HCT116 (cell line): ENCODE data around the gene SUB1. TPM values are rescaled to one million over a fixed set of nuclear protein-coding genes. Genes with fewer than 3 reads are reported as not detected.

Experiments
- ATAC-seq: fragments of 200-7000 bp; cut with Tn5 transposase; 2 replicates; pipeline ENCODE4 v1.9.1; 2020; ENCODE audit warnings: mild to moderate bottlenecking, moderate library complexity
- BruUV-seq: library from RNA; stranded (reverse); fragments of 400-500 nt; replicated peaks from 2 replicates; lab custom pipeline; 2021; lab: Mats Ljungman, UMichigan
- CTCF ChIA-PET: fragments of 300-600 bp; sonication (Branson Sonifier 250); formaldehyde crosslinking; loops from one replicate; lab custom pipeline; 2021; ENCODE audit warnings: antibody characterized with exemption; lab: Charles Lee
- POLR2A ChIA-PET: fragments of 300-600, 350-600 bp; sonication (Branson Sonifier 250); formaldehyde crosslinking; loops from one replicate; lab custom pipeline; 2021; ENCODE audit warnings: antibody characterized with exemption; lab: Charles Lee
- RAD21 ChIA-PET, 2 experiments: fragments of 300-600 bp; sonication (Branson Sonifier 250); formaldehyde crosslinking; loops; one replicate each; lab custom pipeline; 2023; ENCODE audit warnings: low total read pairs in 2 of 2; ENCODE audit not compliant: uncharacterized antibody in 2 of 2, unreplicated experiment in 2 of 2, low non-redundant PET in 1 of 2; lab: Charles Lee
- DNase-seq: peaks from one replicate; pipeline ENCODE4 v3.0.0-alpha.2; 2010; ENCODE audit warnings: low read depth, low spot score
- H2AFZ ChIP-seq: fragments of 200-600 bp; shearing (Covaris generic), sonication (generic); 2 replicates; pipeline ENCODE4 v1.6.1; 2017; ENCODE audit warnings: low read depth, mixed run types, mixed read lengths, antibody characterized with exemption, low read length; ENCODE audit not compliant: poor library complexity, severe bottlenecking
- H3K27ac ChIP-seq: 2 replicates; pipeline ENCODE4 v1.5.1; 2012; ENCODE audit warnings: low read depth, low read length
- H3K27me3 ChIP-seq: fragments of 200-600 bp; sonication (generic); 2 replicates; pipeline ENCODE4 v1.6.1; 2016; ENCODE audit warnings: mixed run types, low read length, mixed read lengths; ENCODE audit not compliant: insufficient read depth
- H3K36me3 ChIP-seq, 2 experiments: fragments of 200-500 bp in 1 of 2; fragments of 200-600 bp in 1 of 2; sonication (Bioruptor generic) in 1 of 2; sonication (generic) in 1 of 2; 2 replicates each; pipeline versions ENCODE4 v1.5.1 to v1.6.1; 2014 to 2016; ENCODE audit warnings: low read length in 2 of 2, inconsistent platforms in 1 of 2, mixed read lengths in 1 of 2, mixed run types in 1 of 2; ENCODE audit not compliant: insufficient read depth in 2 of 2, control insufficient read depth in 1 of 2
- H3K4me1 ChIP-seq, 2 experiments: fragments of 200-600 bp in 1 of 2; sonication (generic) in 1 of 2; 2 replicates each; pipeline versions ENCODE4 v1.5.1 to v1.6.1; 2012 to 2017; ENCODE audit warnings: low read length in 2 of 2, inconsistent platforms in 1 of 2, mild to moderate bottlenecking in 1 of 2, mixed read lengths in 1 of 2, mixed run types in 1 of 2, moderate library complexity in 1 of 2; ENCODE audit not compliant: insufficient read depth in 2 of 2, control insufficient read depth in 1 of 2
- H3K4me2 ChIP-seq: fragments of 200-600 bp; sonication (generic); 2 replicates; pipeline ENCODE4 v1.6.1; 2017; ENCODE audit warnings: mixed run types, low read length, mixed read lengths
- H3K4me3 ChIP-seq, 2 experiments: fragments of 200-600 bp in 1 of 2; sonication (generic) in 1 of 2; replicated peaks in 1 of 2; 2 replicates each; pipeline ENCODE4 v1.5.1; 2011 to 2016; ENCODE audit warnings: low read length in 2 of 2, control low read depth in 1 of 2, low read depth in 1 of 2, mild to moderate bottlenecking in 1 of 2, mixed read lengths in 1 of 2, mixed run types in 1 of 2
- H3K79me2 ChIP-seq: fragments of 200-600 bp; sonication (generic); 2 replicates; pipeline ENCODE4 v1.6.1; 2017; ENCODE audit warnings: mild to moderate bottlenecking, mixed run types, low read length, moderate library complexity, mixed read lengths; ENCODE audit not compliant: insufficient read depth
- H3K9ac ChIP-seq: fragments of 200-600 bp; sonication (generic); 2 replicates; pipeline ENCODE4 v1.6.1; 2016; ENCODE audit warnings: low read length, mixed read lengths
- H3K9me2 ChIP-seq: fragments of 200-600 bp; sonication (generic), shearing (Covaris generic); 2 replicates; pipeline ENCODE4 v1.6.1; 2017; ENCODE audit warnings: mixed run types, mild to moderate bottlenecking, moderate library complexity; ENCODE audit not compliant: insufficient read depth
- H3K9me3 ChIP-seq, 2 experiments: fragments of 200-500 bp in 1 of 2; fragments of 200-600 bp in 1 of 2; sonication (Bioruptor generic) in 1 of 2; sonication (generic) in 1 of 2; 2 replicates each; pipeline ENCODE4 v1.6.1; 2014 to 2017; ENCODE audit warnings: low read length in 2 of 2, mixed read lengths in 2 of 2, inconsistent platforms in 1 of 2, low read depth in 1 of 2, mild to moderate bottlenecking in 1 of 2, mixed run types in 1 of 2, moderate library complexity in 1 of 2; ENCODE audit not compliant: control insufficient read depth in 1 of 2, insufficient read depth in 1 of 2
- H4K20me1 ChIP-seq: fragments of 200-600 bp; sonication (generic), shearing (Covaris generic); 2 replicates; pipeline ENCODE4 v1.6.1; 2017; ENCODE audit warnings: mixed run types, mild to moderate bottlenecking, moderate library complexity; ENCODE audit not compliant: insufficient read depth
- CBX3 ChIP-seq: IDR thresholded peaks from 2 replicates; pipeline ENCODE4 v1.6.1; 2012; ENCODE audit warnings: low read depth
- ELF1 ChIP-seq: IDR thresholded peaks from 2 replicates; pipeline ENCODE4 v1.6.1; 2012; ENCODE audit warnings: low read depth, borderline replicate concordance
- POLR2AphosphoS5 ChIP-seq: IDR thresholded peaks from 2 replicates; pipeline ENCODE4 v1.6.1; 2011; ENCODE audit warnings: mild to moderate bottlenecking, low read depth, low read length, moderate library complexity
- SIN3A ChIP-seq: IDR thresholded peaks from 2 replicates; pipeline ENCODE4 v1.6.1; 2012; ENCODE audit warnings: low read depth
- ZFX ChIP-seq: fragments of 450-650 bp; IDR thresholded peaks from 2 replicates; pipeline ENCODE4 v1.6.1; 2017
- intact Hi-C: fragments of 100-400 bp; cut with micrococcal nuclease; formaldehyde crosslinking; loops from 2 replicates; pipeline ENCODE4 v1.10.0; 2022
- total RNA-seq: library from RNA; stranded (reverse); gene quantifications from one replicate; pipeline ENCODE4 v1.2.1, GENCODE V29; 2021; ENCODE audit not compliant: unreplicated experiment
- TF ChIP-seq, protein P1 (sequence below): IDR thresholded peaks from 2 replicates; pipeline ENCODE4 v1.6.1; 2012; ENCODE audit warnings: low read depth
- TF ChIP-seq, protein P2 (sequence below): IDR thresholded peaks from 2 replicates; pipeline ENCODE4 v1.6.1; 2011; ENCODE audit warnings: mild to moderate bottlenecking, low read length, moderate library complexity; ENCODE audit not compliant: insufficient replicate concordance; ENCODE audit errors: extremely low read depth

SUB1 gene
- total RNA-seq, 1 experiment from 2014 or later, result 216 TPM

DNA sequence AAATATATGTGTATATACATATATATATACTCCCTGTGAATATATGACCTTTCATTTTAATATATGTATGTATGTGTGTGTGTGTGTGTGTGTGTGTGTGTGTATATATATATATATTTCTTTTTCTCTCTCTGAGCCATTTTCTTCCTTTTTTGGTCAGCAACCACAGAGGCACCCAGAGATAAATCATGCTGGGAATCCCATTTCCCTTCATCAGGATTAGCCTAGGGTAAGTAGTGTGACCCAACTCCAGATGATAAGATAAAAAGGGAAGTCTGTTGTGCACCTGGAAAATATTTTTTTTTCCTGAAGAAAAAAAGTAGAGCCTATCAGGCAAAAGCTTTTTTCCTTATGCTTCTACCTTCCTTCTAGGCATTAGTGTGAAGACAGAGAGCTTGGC lies 25.4 kb upstream of the SUB1 start:
- CTCF ChIA-PET, result interaction anchor here (1.4 kb wide), 1 partner anchor 30 kb away, joined by 3 read pairs; no protein-coding TSS in a partner anchor
- no peak for ATAC-seq
- no peak for DNase-seq
- H3K9me3 ChIP-seq, result no peaks in the 10 kb centered on the region
- POLR2A ChIA-PET, result no interaction called here
- no peak overlapping the region for H3K4me2 ChIP-seq
- TF ChIP-seq ZFX (no peak), ELF1 (no peak), CBX3 (no peak), SIN3A (no peak), POLR2AphosphoS5 (no peak)
- TF ChIP-seq, protein P1, sequence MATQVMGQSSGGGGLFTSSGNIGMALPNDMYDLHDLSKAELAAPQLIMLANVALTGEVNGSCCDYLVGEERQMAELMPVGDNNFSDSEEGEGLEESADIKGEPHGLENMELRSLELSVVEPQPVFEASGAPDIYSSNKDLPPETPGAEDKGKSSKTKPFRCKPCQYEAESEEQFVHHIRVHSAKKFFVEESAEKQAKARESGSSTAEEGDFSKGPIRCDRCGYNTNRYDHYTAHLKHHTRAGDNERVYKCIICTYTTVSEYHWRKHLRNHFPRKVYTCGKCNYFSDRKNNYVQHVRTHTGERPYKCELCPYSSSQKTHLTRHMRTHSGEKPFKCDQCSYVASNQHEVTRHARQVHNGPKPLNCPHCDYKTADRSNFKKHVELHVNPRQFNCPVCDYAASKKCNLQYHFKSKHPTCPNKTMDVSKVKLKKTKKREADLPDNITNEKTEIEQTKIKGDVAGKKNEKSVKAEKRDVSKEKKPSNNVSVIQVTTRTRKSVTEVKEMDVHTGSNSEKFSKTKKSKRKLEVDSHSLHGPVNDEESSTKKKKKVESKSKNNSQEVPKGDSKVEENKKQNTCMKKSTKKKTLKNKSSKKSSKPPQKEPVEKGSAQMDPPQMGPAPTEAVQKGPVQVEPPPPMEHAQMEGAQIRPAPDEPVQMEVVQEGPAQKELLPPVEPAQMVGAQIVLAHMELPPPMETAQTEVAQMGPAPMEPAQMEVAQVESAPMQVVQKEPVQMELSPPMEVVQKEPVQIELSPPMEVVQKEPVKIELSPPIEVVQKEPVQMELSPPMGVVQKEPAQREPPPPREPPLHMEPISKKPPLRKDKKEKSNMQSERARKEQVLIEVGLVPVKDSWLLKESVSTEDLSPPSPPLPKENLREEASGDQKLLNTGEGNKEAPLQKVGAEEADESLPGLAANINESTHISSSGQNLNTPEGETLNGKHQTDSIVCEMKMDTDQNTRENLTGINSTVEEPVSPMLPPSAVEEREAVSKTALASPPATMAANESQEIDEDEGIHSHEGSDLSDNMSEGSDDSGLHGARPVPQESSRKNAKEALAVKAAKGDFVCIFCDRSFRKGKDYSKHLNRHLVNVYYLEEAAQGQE, result no peak
- TF ChIP-seq, protein P2, sequence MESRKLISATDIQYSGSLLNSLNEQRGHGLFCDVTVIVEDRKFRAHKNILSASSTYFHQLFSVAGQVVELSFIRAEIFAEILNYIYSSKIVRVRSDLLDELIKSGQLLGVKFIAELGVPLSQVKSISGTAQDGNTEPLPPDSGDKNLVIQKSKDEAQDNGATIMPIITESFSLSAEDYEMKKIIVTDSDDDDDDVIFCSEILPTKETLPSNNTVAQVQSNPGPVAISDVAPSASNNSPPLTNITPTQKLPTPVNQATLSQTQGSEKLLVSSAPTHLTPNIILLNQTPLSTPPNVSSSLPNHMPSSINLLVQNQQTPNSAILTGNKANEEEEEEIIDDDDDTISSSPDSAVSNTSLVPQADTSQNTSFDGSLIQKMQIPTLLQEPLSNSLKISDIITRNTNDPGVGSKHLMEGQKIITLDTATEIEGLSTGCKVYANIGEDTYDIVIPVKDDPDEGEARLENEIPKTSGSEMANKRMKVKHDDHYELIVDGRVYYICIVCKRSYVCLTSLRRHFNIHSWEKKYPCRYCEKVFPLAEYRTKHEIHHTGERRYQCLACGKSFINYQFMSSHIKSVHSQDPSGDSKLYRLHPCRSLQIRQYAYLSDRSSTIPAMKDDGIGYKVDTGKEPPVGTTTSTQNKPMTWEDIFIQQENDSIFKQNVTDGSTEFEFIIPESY, result no peak
- TF ChIP-seq, all 23 proteins: peak for 0
- Histone ChIP-seq H2AFZ (no peak overlapping the region), H3K9ac (no peak overlapping the region), H3K4me3 (no peak overlapping the region), H3K27ac (no peak overlapping the region), H3K27me3 (no peaks in the 10 kb centered on the region), H3K79me2 (no peaks in the 10 kb centered on the region), H3K9me2 (no peaks in the 10 kb centered on the region), H3K4me1 (no peaks in the 10 kb centered on the region), H3K36me3 (no peaks in the 10 kb centered on the region), H4K20me1 (no peaks in the 10 kb centered on the region)
- RAD21 ChIA-PET, result no interaction called here
- no TSS peak for BruUV-seq
- intact Hi-C loops, result no loop called here
